LNCaP clone FGC (cell line): ENCODE data around the gene LEPR.
"Not testable (repeated sequence)": the region's sequence is repeated elsewhere in the genome, so short reads cannot be mapped to it uniquely, and the experiment has no call there.

ENCODE experiments used
- DNase-seq: peaks from one replicate; pipeline ENCODE4 v3.0.0-alpha.2; 2011; ENCODE audit warnings: low read depth
- H3K4me3 ChIP-seq: 2 replicates; pipeline ENCODE4 v1.5.1; 2011; ENCODE audit warnings: mild to moderate bottlenecking, low read depth, low read length, control low read depth
- CTCF ChIP-seq: IDR thresholded peaks from 2 replicates; pipeline ENCODE4 v1.5.1; 2012; ENCODE audit warnings: mild to moderate bottlenecking; ENCODE audit not compliant: control insufficient read depth, insufficient read depth; ENCODE audit errors: extremely low read depth

LEPR gene

DNA sequence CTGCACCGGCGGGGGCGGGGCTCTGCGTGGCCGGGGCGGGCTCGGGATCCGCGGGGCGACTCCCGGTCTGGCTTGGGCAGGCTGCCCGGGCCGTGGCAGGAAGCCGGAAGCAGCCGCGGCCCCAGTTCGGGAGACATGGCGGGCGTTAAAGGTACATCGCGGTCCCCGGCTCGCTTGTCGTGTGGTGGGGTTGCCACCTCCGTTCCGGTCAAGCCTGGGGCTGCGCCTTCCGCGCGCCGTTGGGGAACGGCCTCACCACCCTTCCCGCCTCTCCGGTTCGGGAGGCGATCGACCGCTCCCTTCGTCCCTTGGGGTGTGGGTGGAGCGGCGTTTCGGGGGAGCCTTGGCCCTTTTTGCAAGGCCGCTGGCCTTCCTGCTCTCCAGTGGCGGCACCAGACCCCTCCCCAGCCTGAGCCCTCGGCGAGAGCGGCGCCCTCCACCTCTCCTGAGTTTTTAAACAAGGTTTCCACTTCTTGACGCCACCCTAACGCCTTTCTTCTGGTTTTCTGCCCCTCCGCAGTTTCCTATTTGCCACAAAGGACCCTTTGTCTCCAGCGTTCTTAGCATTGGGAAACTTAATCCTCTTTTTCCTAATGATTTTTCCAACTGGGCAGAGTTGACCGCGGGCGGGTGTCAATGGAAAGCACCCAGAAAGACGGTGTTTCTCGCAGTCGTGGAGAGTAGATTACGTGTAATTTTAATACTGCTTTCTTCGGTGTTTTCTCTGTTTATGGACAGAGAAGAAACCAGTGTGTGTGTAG lies at the start of gene LEPR, which contains the start of gene LEPROT:
Gene LEPR, plus strand, starts transcription at position 79 of the 761 bp plus-strand sequence. CDS start 144,898 bp downstream, outside the sequence.
Gene LEPROT, plus strand, starts transcription at position 79 of the 761 bp plus-strand sequence. Its CDS starts 57 bp downstream, at position 136.
- peak within 1 kb of the TSS; percentile 90 for H3K4me3 ChIP-seq
- no peak for TF ChIP-seq CTCF
- no peak for DNase-seq

GRCh38 chr1:65371544-65371943 lies 48.9 kb upstream of the LEPR start:
- H3K4me3 ChIP-seq = no peak overlapping the region
- no peak for DNase-seq
- TF ChIP-seq CTCF = no peak

DNA sequence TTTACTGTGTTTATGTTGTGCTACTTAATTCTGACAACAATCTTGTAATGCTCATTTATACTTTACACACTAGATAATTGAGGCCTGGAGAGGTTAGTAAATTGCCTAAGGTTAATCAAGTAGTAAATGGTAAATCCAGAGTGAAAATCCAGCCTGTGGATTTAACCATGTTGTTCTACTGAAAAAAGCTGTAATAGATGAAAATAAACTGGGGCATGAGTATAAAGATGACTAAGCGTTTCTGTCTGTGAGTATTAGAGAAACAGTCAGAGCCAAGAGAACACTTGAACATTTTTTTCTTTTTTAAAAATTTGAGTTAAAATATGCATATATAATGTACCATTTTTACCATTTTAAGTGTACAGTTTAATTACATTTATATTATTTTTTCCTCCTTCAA lies 47.9 kb upstream of the LEPR start:
- no peak for TF ChIP-seq CTCF
- no peak overlapping the region for H3K4me3 ChIP-seq
- DNase-seq = no peak

GRCh38 chr1:65377496-65378246 lies 42.8 kb upstream of the LEPR start:
- no peak for DNase-seq
- no peak for TF ChIP-seq CTCF
- no peak overlapping the region for H3K4me3 ChIP-seq

GRCh38 chr1:65378247-65378946 lies 42.1 kb upstream of the LEPR start:
- no peak for TF ChIP-seq CTCF
- DNase-seq = no peak

DNA sequence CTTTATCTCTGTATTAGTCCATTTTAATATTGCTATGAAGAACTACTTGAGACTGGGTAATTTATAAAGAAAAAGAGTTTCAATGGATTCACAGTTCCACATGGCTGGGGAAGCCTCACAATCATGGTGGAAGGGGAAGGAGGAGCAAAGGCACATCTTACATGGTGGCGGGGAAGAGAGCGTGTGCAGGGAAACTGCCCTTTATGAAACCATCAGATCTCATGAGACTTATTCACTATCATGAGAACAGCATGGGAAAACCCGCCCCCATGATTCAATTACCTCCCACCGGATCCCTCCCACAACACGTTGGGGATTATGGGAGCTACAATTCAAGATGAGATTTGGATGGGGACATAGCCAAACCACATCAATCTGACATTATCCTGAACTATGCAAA lies 36.0 kb upstream of the LEPR start:
- H3K4me3 ChIP-seq, DNase-seq: not testable (repeated sequence)

More at GRCh38 chr1:65378247-65378946, 42.1 kb upstream of the LEPR start:
- no peak overlapping the region for H3K4me3 ChIP-seq

- no peak for DNase-seq
- H3K4me3 ChIP-seq = no peak overlapping the region
- TF ChIP-seq CTCF = no peak
Observed at GRCh38 chr1:65386439-65386838, 34.0 kb upstream of the LEPR start.
